ENCODE results near the gene AGXT.

AGXT gene

GRCh38 chr2:240925191-240925567 lies 56.6 kb downstream of the AGXT start:
- DNase-seq (ENCODE audit: low read depth): no peak
- H3K4me3 ChIP-seq (ENCODE audit: low read length): no peak overlapping the region
- TF ChIP-seq, protein P1, sequence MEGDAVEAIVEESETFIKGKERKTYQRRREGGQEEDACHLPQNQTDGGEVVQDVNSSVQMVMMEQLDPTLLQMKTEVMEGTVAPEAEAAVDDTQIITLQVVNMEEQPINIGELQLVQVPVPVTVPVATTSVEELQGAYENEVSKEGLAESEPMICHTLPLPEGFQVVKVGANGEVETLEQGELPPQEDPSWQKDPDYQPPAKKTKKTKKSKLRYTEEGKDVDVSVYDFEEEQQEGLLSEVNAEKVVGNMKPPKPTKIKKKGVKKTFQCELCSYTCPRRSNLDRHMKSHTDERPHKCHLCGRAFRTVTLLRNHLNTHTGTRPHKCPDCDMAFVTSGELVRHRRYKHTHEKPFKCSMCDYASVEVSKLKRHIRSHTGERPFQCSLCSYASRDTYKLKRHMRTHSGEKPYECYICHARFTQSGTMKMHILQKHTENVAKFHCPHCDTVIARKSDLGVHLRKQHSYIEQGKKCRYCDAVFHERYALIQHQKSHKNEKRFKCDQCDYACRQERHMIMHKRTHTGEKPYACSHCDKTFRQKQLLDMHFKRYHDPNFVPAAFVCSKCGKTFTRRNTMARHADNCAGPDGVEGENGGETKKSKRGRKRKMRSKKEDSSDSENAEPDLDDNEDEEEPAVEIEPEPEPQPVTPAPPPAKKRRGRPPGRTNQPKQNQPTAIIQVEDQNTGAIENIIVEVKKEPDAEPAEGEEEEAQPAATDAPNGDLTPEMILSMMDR (conservative IDR thresholded peaks at IDR 0.05; ENCODE audit: low read depth, low read length): no peak

DNA sequence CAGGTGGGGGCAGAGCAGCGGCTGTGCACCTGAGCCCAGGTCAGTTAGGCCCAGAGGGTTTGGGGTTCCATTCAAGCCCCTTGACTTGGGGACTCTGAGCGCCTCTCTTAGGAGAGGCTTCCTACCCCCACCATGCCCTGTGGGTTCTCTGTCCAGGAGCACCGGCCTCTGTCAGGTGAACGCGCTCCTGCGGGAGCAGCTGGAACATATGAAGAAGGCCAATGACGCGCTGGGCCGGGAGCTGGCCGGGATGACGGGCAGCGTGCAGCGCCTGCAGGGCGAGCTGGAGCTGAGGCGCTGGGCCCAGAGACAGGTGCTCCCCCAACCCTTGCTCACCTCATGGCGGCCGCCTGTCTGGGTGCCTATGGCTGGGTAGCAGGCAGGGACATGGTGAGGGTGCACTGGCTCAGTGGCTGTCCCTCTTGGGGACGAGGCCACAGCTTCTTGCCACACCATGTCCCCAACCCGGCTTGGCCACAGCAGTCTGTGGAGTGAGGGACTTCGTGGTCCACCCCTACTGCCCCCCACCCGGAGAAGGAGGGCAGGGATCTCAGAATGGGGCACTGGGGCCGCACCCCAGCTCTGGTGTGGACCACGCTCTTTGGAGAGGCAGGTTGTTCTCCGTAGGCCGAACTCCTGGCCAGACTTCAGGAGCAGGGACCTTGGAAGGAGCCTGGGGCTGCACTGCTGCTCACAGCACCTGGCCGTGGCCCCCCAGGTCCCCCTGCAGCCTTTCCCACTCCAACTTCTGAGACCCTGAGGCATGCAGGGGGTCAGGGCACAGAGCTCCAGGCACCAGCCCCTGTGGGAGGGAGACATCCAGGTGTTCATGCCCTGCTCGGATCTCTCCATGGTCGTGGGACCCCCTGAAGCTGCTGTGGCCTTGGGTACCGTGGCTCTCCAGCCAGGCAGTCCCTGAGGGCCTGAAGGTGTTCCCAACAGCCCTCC lies 57.2 kb downstream of the AGXT start:
- DNase-seq (ENCODE audit: low read depth): no peak
- no peak overlapping the region for H3K4me3 ChIP-seq (ENCODE audit: low read length)
- TF ChIP-seq, protein P1 (conservative IDR thresholded peaks at IDR 0.05; ENCODE audit: low read depth, low read length): no peak

- DNase-seq (ENCODE audit: low read depth): no peak
- TF ChIP-seq, protein P1 (conservative IDR thresholded peaks at IDR 0.05; ENCODE audit: low read depth, low read length): no peak
- H3K4me3 ChIP-seq (ENCODE audit: low read length): no peak overlapping the region
Measured at GRCh38 chr2:240926516-240927389, 58.1 kb downstream of the AGXT start.

DNA sequence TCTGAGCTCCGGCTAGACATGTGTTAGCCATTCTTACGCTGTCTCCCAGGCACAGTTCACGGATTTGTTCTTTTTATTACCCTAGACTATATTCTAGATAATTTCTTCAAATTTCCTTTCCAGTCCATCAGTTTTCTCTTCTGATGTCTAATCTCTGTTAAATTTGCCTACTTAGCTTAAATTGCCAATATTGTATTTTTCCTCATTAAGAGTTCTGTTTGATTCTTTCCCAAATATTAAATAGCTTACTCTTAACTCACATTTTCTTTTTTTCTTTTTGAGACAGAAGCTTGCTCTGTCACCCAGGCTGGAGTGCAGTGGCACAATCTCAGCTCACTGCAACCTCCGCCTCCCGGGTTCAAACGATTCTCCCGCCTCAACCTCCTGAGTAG lies 58.8 kb downstream of the AGXT start:
- TF ChIP-seq, protein P1 (conservative IDR thresholded peaks at IDR 0.05; ENCODE audit: low read depth, low read length): no peak
- H3K4me3 ChIP-seq (ENCODE audit: low read length): no peak overlapping the region
- no peak for DNase-seq (ENCODE audit: low read depth)

DNA sequence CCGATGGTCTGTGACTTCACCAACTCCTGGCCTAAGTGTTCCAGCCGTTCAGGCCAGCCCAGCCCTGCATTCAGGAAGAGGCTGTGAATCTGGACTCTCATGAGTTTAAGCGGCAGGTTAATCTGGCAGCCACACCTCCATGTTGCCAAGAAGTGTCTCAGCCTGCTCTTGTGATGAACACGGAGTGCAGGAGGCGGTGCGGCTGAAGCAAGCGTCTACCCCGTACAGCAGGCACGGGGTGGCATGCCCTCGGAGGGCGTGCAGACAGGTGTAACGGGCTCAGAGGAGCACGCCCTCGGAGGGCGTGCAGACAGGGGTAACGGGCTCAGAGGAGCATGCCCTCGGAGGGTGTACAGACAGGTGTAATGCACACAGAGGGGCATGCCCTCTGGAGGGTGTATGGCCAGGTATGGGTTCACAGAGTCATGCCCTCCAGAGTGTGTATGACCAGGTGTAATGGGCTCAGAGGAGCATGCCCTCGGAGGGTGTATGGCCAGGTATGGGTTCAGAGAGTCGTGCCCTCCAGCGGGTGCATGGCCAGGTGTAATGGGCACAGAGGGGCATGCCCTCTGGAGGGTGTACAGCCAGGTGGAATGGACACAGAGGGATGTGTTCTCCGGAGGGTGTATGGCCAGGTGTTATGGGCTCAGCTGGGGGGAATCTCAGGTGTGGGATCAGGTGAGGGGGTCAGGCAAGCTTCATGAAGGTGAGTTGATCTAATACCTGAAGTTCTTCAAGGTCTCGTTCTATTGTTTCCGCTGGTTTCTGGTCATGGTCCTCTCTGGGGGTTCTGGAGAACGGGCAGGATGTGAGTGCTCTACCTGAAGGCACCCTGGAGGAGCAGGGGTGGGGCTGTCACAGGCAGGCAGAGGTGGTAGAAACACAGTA lies 60.1 kb downstream of the AGXT start:
- TF ChIP-seq, protein P1 (conservative IDR thresholded peaks at IDR 0.05; ENCODE audit: low read depth, low read length): no peak

GRCh38 chr2:240929364-240930095 lies 60.9 kb downstream of the AGXT start:
- DNase-seq (ENCODE audit: low read depth): no peak
- no peak overlapping the region for H3K4me3 ChIP-seq (ENCODE audit: low read length)
- TF ChIP-seq, protein P1 (conservative IDR thresholded peaks at IDR 0.05; ENCODE audit: low read depth, low read length): no peak

More for the DNA sequence above, 60.1 kb downstream of the AGXT start:
- no peak for DNase-seq (ENCODE audit: low read depth)
- H3K4me3 ChIP-seq (ENCODE audit: low read length): no peak overlapping the region

All from retinal pigment epithelial cell (primary cell).